NCI-H82 treated with DMSO at 0.1 percent for 48 hours (cell line): ENCODE measurements around the gene FAM9C.
"Not testable (repeated sequence)": the region's sequence is repeated elsewhere in the genome, so short reads cannot be mapped to it uniquely, and the experiment has no call there.

Experiments
- DNase-seq: peaks from one replicate; lab custom pipeline; 2025; ENCODE audit not compliant: unreplicated experiment; lab: John Stamatoyannopoulos, UW

The FAM9C gene

GRCh38 chrX:13043938-13044337 lies 482 bp downstream of the FAM9C start:
- DNase-seq, result no peak

DNA sequence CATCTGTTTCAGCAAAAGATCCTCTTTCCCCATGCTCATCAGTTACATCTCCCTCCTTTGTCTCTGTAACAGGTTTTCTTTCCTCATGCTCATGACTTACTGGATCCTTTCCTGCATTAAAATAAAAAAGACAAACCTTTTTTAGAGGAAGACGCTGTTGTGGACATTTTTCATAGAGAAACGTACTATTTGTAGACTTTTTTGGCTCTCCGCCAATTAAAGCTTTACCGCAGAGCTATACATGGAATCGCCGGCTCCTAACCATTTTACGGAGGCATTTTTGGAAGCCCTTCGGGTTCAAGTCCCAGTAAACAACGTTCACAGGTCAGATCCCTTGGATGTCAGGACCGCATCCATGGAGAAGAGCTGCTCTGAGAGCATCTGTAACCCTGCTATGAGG lies 1.3 kb downstream of the FAM9C start:
- no peak for DNase-seq

DNA sequence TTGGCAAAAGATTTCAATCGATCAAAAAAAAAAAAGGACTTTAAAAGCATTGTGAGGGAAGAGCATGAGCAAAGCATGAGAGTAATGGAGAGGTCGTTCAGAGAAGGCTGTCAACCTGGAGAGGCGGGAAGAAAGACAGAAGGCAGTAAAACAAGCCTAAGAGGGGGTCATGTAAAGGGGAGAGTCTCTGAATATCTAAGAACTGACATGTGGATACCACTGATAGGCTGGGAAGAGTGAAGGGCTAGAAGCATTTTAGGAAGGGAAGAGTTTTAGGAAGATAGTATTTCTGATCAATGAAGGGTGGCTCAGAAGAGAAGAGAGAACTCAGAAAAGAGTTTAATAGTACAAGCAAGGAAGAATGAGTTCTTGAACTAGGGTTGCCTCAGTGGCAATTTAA lies 7.5 kb downstream of the FAM9C start:
- DNase-seq, result no peak

DNA sequence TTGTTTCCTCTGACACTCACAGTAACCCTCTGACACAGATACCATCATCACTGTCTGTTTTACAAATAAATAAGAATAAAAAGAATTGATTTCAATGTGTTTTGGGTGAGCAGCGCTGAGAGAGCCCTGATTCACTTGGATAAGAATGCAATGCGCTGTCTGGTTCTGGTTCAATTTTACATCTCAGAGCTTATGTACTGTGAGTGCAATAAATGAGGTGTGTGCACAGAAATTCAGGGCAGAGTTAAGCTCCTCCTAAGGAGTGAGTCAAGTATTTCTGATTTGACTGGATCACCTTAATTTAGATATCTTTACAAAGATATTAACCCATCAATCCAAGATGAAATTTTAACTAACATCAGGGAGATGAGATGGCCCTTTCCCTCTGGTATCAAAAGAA lies 11.2 kb downstream of the FAM9C start:
- DNase-seq, result no peak

- DNase-seq, result no peak
Measured at GRCh38 chrX:13029887-13030771, 14.3 kb downstream of the FAM9C start.

- DNase-seq, result no peak
Measured at GRCh38 chrX:13029637-13029886, 14.9 kb downstream of the FAM9C start.

DNA sequence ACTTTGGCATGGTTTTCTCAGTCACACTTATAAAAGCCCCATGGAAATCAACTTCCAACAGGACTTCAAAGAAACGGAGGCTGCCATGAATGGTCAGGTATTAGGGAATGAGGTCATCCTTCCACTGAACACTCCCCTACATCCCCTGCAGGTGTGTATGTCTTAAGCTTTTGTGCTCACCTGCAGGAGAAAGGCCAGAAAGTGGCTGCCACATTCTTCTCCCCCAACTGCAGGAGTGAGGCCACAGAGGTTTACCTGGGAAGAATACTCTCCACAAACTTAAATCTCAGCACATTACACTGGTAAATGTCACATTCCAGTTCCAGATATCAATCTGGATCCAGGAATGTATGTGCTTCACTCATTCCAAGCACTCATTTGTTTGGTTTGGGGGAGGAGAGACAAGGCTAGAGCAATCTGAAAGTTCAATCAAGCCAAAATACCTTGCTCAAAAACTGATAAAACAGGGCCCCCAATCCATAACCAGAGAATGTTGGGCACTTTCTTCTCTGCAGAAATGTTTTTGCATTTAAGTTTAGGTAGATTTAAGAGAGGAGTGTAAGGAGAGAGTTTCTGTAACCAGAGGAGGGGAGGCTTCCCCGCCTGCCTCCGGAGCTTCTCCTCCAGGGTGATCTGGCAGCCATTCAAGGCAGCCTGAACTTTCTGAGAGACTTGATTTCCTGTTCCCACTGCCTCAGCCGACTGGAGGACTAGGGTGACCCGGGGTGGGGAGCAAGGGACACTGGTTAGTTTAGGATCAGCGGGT lies 15.4 kb downstream of the FAM9C start:
- no peak for DNase-seq

- DNase-seq, result no peak
Measured at GRCh38 chrX:13026877-13027652, 17.4 kb downstream of the FAM9C start.

- DNase-seq, result no peak
Measured at GRCh38 chrX:13024986-13025385, 19.4 kb downstream of the FAM9C start.

DNA sequence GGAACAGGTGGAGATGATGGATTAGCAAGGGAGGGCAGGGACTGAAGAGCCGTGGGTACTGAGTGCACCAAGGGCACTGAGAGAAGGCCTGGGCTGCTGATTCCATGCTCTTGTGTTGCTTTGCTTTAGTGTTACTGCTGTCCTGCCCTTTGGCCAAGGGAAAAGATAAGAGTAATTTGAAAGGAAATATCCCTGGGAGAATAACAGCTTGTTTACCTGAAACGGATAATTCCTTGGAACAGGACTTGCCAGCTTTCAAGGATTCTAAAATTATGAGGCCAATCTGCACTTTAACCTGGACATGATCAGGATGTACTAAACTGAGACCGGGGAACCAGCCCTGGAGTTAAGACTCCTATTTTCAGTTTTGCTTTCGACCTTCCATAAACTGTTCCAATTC lies 20.4 kb downstream of the FAM9C start:
- DNase-seq, result no peak

- DNase-seq, result no peak
Measured at GRCh38 chrX:13023567-13023966, 20.9 kb downstream of the FAM9C start.

DNA sequence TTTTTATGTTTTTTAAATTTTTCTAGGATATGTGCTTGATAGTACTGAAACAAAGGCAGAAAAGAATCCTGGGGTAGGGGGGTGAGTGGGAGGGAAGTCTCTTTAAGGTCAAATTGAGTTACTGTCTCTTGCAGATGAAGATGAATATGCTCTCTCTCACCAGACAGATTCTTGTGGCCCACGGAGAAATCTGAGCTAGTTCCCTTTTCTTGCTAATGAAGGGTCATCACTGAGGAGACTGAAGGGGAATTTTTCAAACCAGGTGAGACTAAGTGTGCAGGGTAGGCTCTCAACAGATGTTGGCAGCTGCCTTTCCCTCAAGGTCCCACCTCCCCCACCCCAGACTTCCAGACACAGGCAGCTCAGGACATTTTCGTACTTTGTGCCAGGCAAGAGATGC lies 21.5 kb downstream of the FAM9C start:
- no peak for DNase-seq

- DNase-seq, result not testable (repeated sequence)
Measured at GRCh38 chrX:13016731-13017130, 27.7 kb downstream of the FAM9C start.

DNA sequence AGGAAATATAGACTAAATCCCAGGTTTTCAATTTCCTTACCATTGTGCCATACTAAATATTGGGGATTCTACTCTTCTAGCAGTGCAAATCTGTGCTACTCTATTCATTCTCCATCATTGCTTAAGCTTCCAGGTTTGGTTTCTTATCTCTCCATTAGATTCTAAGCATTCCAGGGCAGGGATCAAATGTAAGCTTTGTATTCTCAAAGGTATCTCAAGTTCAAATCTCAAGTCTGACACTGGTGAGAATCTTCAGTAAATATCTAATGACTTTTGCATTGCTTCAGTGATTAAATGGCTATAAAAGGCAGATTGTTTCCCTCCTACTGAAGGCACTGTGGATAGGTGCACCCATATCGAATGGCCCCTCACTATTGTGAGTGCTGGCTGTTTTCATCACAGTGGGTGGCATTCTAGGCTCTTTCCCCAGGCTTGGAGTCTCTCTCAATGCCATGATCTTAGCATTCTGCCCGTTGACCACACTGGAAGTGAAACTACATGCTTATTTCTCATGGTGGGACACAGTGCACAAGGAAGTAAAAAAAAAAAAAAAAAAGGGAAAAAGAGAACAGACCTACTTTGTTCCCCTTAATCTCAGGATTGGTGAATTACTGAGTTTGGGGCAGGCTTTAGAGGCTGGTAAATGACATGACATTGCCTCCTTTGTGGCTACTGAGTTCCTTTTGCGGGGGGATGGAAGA lies 28.7 kb downstream of the FAM9C start:
- no peak for DNase-seq

- DNase-seq, result peak; percentile 44
Measured at GRCh38 chrX:13014111-13015096, 30.0 kb downstream of the FAM9C start.

DNA sequence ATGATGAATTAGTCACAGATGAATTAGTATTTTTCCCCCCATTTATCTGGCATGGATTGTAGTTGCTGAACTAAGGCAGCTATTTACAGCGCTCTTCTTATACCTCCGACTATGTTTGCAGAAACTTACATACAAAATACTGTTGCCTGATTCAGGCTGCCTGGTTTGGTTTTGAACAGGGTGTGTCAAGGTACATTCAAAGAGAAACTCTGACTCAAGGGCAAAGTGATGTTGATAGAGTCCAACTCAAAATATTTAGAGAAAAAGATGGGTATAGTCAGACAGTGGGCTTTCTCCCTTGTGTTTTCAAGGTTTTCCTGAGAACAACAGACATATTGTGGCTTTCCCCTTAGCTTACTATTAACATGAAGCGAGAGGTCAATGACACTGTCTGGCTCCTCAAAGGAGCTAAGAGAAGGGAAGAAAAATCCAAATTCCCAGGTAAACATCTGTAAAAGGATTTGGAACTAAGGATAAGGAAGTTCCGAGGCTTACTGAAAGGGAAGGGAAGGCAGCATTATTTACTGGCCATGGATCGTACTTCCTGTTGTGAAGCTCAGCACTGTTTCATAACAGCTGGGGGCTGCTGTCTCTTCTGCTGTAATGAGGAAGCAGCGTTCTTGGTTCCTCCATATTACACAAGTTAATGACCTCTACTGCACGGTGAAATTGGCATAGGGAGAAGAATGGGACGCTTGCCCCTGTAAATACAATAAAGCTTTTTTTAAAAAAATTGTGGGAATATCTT lies 30.9 kb downstream of the FAM9C start:
- DNase-seq, result peak; percentile 44

- no peak for DNase-seq
Measured at GRCh38 chrX:13010546-13010945, 33.9 kb downstream of the FAM9C start.

GRCh38 chrX:13009844-13010243 lies 34.6 kb downstream of the FAM9C start:
- no peak for DNase-seq

GRCh38 chrX:13009273-13009672 lies 35.1 kb downstream of the FAM9C start:
- DNase-seq, result no peak
